HepG2 (cell line): ENCODE measurements around the gene CD68. TPM values are rescaled to one million over a fixed set of nuclear protein-coding genes. Genes with fewer than 3 reads are reported as not detected.

ENCODE experiments used
- CHD4 ChIP-seq: fragments of 200-600 bp; sonication (generic); IDR thresholded peaks from 2 replicates; pipeline ENCODE4 v1.7.0; 2017; ENCODE audit warnings: mild to moderate bottlenecking, low read length, borderline replicate concordance
- FOXK2 ChIP-seq: fragments of 450-650 bp; IDR thresholded peaks from 2 replicates; pipeline ENCODE4 v1.6.1; 2016
- HNRNPLL ChIP-seq: fragments of 200-400 bp; formaldehyde crosslinking; IDR thresholded peaks from 2 replicates; pipeline ENCODE4 v1.6.1; 2017; ENCODE audit warnings: mild to moderate bottlenecking, low read depth, low read length; ENCODE audit not compliant: poor library complexity, severe bottlenecking
- HOXA5 ChIP-seq: sonication (generic); formaldehyde crosslinking; IDR thresholded peaks from 2 replicates; pipeline ENCODE4 v1.4.0; 2020; ENCODE audit warnings: missing genetic modification reagents
- KDM6A ChIP-seq: IDR thresholded peaks from 2 replicates; pipeline ENCODE4 v1.6.1; 2016; ENCODE audit warnings: low read depth
- NCOR1 ChIP-seq: fragments of 200-600 bp; sonication (generic); IDR thresholded peaks from 2 replicates; pipeline ENCODE4 v1.7.0; 2017; ENCODE audit warnings: antibody characterized with exemption, low read length, borderline replicate concordance
- POGZ ChIP-seq: sonication (generic); formaldehyde crosslinking; IDR thresholded peaks from 2 replicates; pipeline ENCODE4 v1.4.0; 2020; ENCODE audit warnings: mild to moderate bottlenecking, missing genetic modification reagents
- STAT5B ChIP-seq: sonication (generic); formaldehyde crosslinking; IDR thresholded peaks from 2 replicates; pipeline ENCODE4 v1.4.0; 2020; ENCODE audit warnings: missing genetic modification reagents
- ZBTB49 ChIP-seq: sonication (generic); formaldehyde crosslinking; IDR thresholded peaks from 2 replicates; pipeline ENCODE4 v1.4.0; 2020; ENCODE audit warnings: missing genetic modification reagents, borderline replicate concordance
- ZBTB8A ChIP-seq: sonication (generic); formaldehyde crosslinking; IDR thresholded peaks from 2 replicates; pipeline ENCODE4 v1.4.0; 2020; ENCODE audit warnings: mild to moderate bottlenecking, low read depth, missing genetic modification reagents, borderline replicate concordance
- ZKSCAN8 ChIP-seq: IDR thresholded peaks from 2 replicates; pipeline ENCODE4 v1.6.1; 2016; ENCODE audit warnings: borderline replicate concordance, missing genetic modification reagents, missing compliant biosample characterization
- ZNF232 ChIP-seq: sonication (generic); formaldehyde crosslinking; IDR thresholded peaks from 2 replicates; pipeline ENCODE4 v1.4.0; 2020; ENCODE audit warnings: missing genetic modification reagents, borderline replicate concordance
- ZNF280B ChIP-seq: sonication (generic); formaldehyde crosslinking; IDR thresholded peaks from 2 replicates; pipeline ENCODE4 v1.5.0; 2020; ENCODE audit warnings: missing genetic modification reagents, mild to moderate bottlenecking, borderline replicate concordance
- ZNF33A ChIP-seq: sonication (generic); formaldehyde crosslinking; IDR thresholded peaks from 2 replicates; pipeline ENCODE4 v1.5.1; 2020; ENCODE audit warnings: missing genetic modification reagents, mild to moderate bottlenecking, moderate library complexity, borderline replicate concordance
- ZNF484 ChIP-seq: sonication (generic); formaldehyde crosslinking; IDR thresholded peaks from 2 replicates; pipeline ENCODE4 v1.5.1; 2020; ENCODE audit warnings: mild to moderate bottlenecking, low read depth, missing genetic modification reagents, borderline replicate concordance
- ZNF512 ChIP-seq: sonication (generic); formaldehyde crosslinking; IDR thresholded peaks from 2 replicates; pipeline ENCODE4 v1.4.0; 2020; ENCODE audit warnings: mild to moderate bottlenecking, missing genetic modification reagents
- ZNF546 ChIP-seq: sonication (generic); formaldehyde crosslinking; conservative IDR thresholded peaks from 2 replicates; pipeline ENCODE4 v1.8.1; 2023; ENCODE audit warnings: mild to moderate bottlenecking, missing genetic modification reagents
- ZSCAN25 ChIP-seq: sonication (generic); formaldehyde crosslinking; IDR thresholded peaks from 2 replicates; pipeline ENCODE4 v1.8.0; 2022; ENCODE audit warnings: mild to moderate bottlenecking, missing genetic modification reagents
- polyA plus RNA-seq, 8 experiments: library from polyadenylated mRNA; depleted of rRNA in 3 of 8; stranded (reverse) in 7 of 8; unstranded in 1 of 8; fragments of >200 nt; fragmentation: Illumina TruSeq in 4 of 8; extraction: Trizol in 4 of 8; gene quantifications; 2 replicates each; pipeline versions ENCODE4 v1.2.1 to v1.2.3, GENCODE V29; 2011 to 2016; ENCODE audit warnings: low read depth in 4 of 8, missing spikeins in 1 of 8, mixed read lengths in 1 of 8; ENCODE audit not compliant: insufficient read depth in 1 of 8
- total RNA-seq, 5 experiments: library from RNA; depleted of rRNA; stranded (reverse); fragments of >200 nt; fragmentation: Illumina TruSeq; extraction: Trizol; gene quantifications; 2 replicates each; pipeline ENCODE4 v1.2.3, GENCODE V29; 2016; ENCODE audit warnings: low read depth in 1 of 5
- TF ChIP-seq, protein P1 (sequence below): sonication (generic); formaldehyde crosslinking; IDR thresholded peaks from 2 replicates; pipeline ENCODE4 v1.4.0; 2020; ENCODE audit warnings: missing genetic modification reagents, borderline replicate concordance

Gene CD68
- total and polyA plus RNA-seq, 2 of the 13 experiments (the other 11 are each of a cell fraction or from before 2014, with no cell fraction given), result 10.3 to 104 TPM

GRCh38 chr17:7557147-7557764, 22.2 kb upstream of the CD68 start (continued):
- TF ChIP-seq, protein P1, sequence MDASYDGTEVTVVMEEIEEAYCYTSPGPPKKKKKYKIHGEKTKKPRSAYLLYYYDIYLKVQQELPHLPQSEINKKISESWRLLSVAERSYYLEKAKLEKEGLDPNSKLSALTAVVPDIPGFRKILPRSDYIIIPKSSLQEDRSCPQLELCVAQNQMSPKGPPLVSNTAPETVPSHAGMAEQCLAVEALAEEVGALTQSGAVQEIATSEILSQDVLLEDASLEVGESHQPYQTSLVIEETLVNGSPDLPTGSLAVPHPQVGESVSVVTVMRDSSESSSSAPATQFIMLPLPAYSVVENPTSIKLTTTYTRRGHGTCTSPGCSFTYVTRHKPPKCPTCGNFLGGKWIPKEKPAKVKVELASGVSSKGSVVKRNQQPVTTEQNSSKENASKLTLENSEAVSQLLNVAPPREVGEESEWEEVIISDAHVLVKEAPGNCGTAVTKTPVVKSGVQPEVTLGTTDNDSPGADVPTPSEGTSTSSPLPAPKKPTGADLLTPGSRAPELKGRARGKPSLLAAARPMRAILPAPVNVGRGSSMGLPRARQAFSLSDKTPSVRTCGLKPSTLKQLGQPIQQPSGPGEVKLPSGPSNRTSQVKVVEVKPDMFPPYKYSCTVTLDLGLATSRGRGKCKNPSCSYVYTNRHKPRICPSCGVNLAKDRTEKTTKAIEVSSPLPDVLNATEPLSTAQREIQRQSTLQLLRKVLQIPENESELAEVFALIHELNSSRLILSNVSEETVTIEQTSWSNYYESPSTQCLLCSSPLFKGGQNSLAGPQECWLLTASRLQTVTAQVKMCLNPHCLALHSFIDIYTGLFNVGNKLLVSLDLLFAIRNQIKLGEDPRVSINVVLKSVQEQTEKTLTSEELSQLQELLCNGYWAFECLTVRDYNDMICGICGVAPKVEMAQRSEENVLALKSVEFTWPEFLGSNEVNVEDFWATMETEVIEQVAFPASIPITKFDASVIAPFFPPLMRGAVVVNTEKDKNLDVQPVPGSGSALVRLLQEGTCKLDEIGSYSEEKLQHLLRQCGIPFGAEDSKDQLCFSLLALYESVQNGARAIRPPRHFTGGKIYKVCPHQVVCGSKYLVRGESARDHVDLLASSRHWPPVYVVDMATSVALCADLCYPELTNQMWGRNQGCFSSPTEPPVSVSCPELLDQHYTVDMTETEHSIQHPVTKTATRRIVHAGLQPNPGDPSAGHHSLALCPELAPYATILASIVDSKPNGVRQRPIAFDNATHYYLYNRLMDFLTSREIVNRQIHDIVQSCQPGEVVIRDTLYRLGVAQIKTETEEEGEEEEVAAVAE (CRISPR knock-in tag), result no peak
- no peak for TF ChIP-seq CHD4
- no peak for TF ChIP-seq ZNF512 (CRISPR knock-in tag)
- 0 out of 2 replicates have a peak, but pooled peaks have one; percentile 32 for TF ChIP-seq ZNF546 (CRISPR knock-in tag)
- 0 out of 2 replicates have a peak, but pooled peaks have one; percentile 42 for TF ChIP-seq ZSCAN25
- no peak; the same call in 1 of the 2 replicates for TF ChIP-seq ZNF232 (CRISPR knock-in tag)
- TF ChIP-seq FOXK2, result no peak
- TF ChIP-seq ZNF280B, result no peak
- no peak for TF ChIP-seq ZNF33A (CRISPR knock-in tag)
- TF ChIP-seq POGZ (CRISPR knock-in tag), result no peak
- no peak for TF ChIP-seq ZBTB8A (CRISPR knock-in tag)
- peak; percentile 48; the same call in 1 of the 2 replicates for TF ChIP-seq HOXA5 (CRISPR knock-in tag)
- TF ChIP-seq KDM6A (CRISPR knock-in tag), result no peak
- no peak for TF ChIP-seq ZBTB49 (CRISPR knock-in tag)
- peak; percentile 54 for TF ChIP-seq HNRNPLL
- no peak for TF ChIP-seq NCOR1
- no peak for TF ChIP-seq ZKSCAN8
- TF ChIP-seq STAT5B (CRISPR knock-in tag), result no peak
- TF ChIP-seq ZNF484 (CRISPR knock-in tag), result no peak
